ENCODE data around the gene SLC10A6. TPM values are rescaled to one million over a fixed set of nuclear protein-coding genes. Genes with fewer than 3 reads are reported as not detected.

The SLC10A6 gene
- total RNA-seq, 1 donor from 2014 or later = not detected

DNA sequence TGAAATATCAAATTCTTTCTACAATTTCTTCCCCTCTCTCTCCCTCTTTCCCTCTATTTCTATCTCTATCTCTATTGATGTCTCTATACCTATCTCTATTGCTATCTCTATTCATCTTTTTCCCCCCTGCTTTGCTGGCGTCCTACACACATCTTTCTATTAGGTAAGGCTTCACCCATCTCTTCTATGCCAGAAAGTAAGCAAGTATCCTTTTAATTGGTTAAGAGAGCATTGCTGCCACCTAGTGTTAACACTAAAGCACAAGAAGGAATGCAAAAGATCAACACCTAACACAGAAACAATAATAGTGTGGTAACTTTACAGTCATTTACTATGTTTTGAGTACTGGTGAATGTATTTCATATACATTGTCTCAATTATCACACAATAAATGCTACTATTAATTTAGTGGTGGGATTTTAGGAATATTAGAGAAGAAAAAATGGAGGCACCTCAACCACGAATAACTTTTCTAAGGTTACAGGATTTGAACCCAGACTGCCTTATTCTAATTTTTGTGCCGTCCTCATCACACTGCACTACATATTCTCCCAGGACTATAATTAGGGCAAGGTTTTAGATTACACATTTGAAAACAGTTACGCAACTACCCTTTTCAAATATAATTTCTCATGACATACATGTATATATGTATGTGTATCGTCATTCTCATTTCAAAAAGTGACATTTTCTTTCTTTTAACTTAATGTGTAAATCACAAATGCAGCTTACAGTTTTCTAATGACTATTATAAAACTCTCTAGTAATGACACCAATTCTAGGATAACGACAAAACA, 46.7 kb upstream of the SLC10A6 start:
- Histone ChIP-seq H3K4me3 (no peak overlapping the region), H3K4me2 (no peak overlapping the region), H3K27ac (no peak overlapping the region), H3K9ac (no peak overlapping the region), H3K9me3 (ENCODE audit: low read depth) (no peaks in the 10 kb centered on the region), H3F3A (ENCODE audit: low read depth) (peaks cover 24% of the 10 kb centered on the region), H3K36me3 (no peaks in the 10 kb centered on the region), H2AFZ (replicated peaks) (no peak overlapping the region), H3K79me2 (ENCODE audit: low read depth) (no peaks in the 10 kb centered on the region), H4K20me1 (ENCODE audit: low read depth) (no peaks in the 10 kb centered on the region), H3K27me3 (no peaks in the 10 kb centered on the region), H3K4me1 (peaks cover 15% of the 10 kb centered on the region)
- Mint-ChIP-seq H3K27ac (no peak overlapping the region), H3K36me3 (no peaks in the 10 kb centered on the region), H3K27me3 (ENCODE audit: insufficient read depth, low read depth) (peaks cover 5% of the 10 kb centered on the region), H3K4me1 (peaks cover 15% of the 10 kb centered on the region), H3K4me3 (no peak overlapping the region), H3K9me3 (no peaks in the 10 kb centered on the region)
- peak; percentile 84 for DNase-seq (ENCODE audit: low spot score)
- TF ChIP-seq, protein P1, sequence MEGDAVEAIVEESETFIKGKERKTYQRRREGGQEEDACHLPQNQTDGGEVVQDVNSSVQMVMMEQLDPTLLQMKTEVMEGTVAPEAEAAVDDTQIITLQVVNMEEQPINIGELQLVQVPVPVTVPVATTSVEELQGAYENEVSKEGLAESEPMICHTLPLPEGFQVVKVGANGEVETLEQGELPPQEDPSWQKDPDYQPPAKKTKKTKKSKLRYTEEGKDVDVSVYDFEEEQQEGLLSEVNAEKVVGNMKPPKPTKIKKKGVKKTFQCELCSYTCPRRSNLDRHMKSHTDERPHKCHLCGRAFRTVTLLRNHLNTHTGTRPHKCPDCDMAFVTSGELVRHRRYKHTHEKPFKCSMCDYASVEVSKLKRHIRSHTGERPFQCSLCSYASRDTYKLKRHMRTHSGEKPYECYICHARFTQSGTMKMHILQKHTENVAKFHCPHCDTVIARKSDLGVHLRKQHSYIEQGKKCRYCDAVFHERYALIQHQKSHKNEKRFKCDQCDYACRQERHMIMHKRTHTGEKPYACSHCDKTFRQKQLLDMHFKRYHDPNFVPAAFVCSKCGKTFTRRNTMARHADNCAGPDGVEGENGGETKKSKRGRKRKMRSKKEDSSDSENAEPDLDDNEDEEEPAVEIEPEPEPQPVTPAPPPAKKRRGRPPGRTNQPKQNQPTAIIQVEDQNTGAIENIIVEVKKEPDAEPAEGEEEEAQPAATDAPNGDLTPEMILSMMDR (IDR thresholded peaks at IDR 0.05) = peak; percentile 94
- TF ChIP-seq EZH2 (IDR thresholded peaks at IDR 0.05) (no peak), EZH2phosphoT487 (IDR thresholded peaks at IDR 0.05) (no peak)

DNA sequence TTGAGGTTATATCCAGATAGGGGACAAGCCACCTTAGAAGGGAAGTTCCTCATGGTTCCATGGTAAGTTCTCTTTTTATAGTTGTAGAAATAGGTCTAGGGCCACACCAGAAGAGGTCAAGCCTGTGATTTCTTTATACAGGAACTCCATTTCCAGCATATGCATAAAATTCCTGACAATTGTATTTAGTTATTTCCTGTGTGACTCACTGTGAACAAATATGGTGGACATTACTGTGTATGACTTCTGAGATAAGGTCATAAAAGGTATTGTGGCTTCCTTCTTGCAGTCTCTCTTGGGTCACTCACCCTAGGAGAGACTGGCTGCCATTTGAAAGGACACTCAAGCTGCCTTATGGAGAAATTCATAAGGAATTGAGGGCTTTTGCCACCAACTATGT, 45.3 kb upstream of the SLC10A6 start:
- H3K36me3 ChIP-seq = no peaks in the 10 kb centered on the region
- peaks cover 5% of the 10 kb centered on the region for H3K27me3 Mint-ChIP-seq (ENCODE audit: insufficient read depth, low read depth)
- H3K9me3 Mint-ChIP-seq = no peaks in the 10 kb centered on the region

DNA sequence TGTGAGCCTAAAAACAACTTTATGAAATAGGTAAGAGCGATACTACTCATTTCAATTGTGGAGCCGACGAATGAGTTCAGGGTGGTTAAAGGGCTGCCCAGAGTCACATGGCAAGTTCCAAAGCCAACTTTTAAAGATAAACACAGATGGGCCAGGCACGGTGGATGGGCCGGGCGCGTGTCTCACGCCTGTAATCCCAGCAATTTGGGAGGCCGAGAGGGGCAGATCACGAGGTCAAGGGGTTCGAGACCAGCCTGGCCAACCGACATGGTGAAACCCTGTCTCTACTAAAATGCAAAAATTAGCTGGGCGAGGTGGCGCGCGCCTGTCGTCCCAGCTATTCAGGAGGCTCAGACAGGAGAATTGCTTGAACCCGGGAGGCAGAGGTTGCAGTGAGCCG, 44.0 kb upstream of the SLC10A6 start:
- peak overlapping the region; percentile 75 for H3K4me2 ChIP-seq
- Mint-ChIP-seq H3K27ac (peak overlapping the region; percentile 13), H3K9me3 (no peaks in the 10 kb centered on the region), H3K27me3 (ENCODE audit: insufficient read depth, low read depth) (peaks cover 5% of the 10 kb centered on the region), H3K4me1 (peaks cover 18% of the 10 kb centered on the region), H3K36me3 (peaks cover 2% of the 10 kb centered on the region), H3K4me3 (peak overlapping the region; percentile 88)
- H3K27ac ChIP-seq = no peak overlapping the region
- peaks cover 29% of the 10 kb centered on the region for H3F3A ChIP-seq (ENCODE audit: low read depth)
- no peaks in the 10 kb centered on the region for H3K36me3 ChIP-seq
- no peaks in the 10 kb centered on the region for H3K27me3 ChIP-seq
- no peaks in the 10 kb centered on the region for H3K79me2 ChIP-seq (ENCODE audit: low read depth)
- no peaks in the 10 kb centered on the region for H3K9me3 ChIP-seq (ENCODE audit: low read depth)
- no peak for DNase-seq (ENCODE audit: low spot score)
- H4K20me1 ChIP-seq (ENCODE audit: low read depth) = no peaks in the 10 kb centered on the region
- H3K9ac ChIP-seq = no peak overlapping the region
- H3K4me1 ChIP-seq = peaks cover 18% of the 10 kb centered on the region
- peak overlapping the region; percentile 54 for H3K4me3 ChIP-seq
- peak overlapping the region; percentile 91 for H2AFZ ChIP-seq (replicated peaks)
- TF ChIP-seq EZH2phosphoT487 (IDR thresholded peaks at IDR 0.05) = no peak
- no peak for TF ChIP-seq EZH2 (IDR thresholded peaks at IDR 0.05)
- TF ChIP-seq, protein P1 (IDR thresholded peaks at IDR 0.05) = no peak

More for the DNA sequence above, 45.3 kb upstream of the SLC10A6 start:
- Histone ChIP-seq H3K4me1 (peaks cover 18% of the 10 kb centered on the region), H2AFZ (replicated peaks) (no peak overlapping the region), H3F3A (ENCODE audit: low read depth) (peaks cover 29% of the 10 kb centered on the region), H3K4me3 (no peak overlapping the region), H3K9me3 (ENCODE audit: low read depth) (no peaks in the 10 kb centered on the region), H3K27ac (no peak overlapping the region), H3K4me2 (no peak overlapping the region), H3K27me3 (no peaks in the 10 kb centered on the region), H3K9ac (no peak overlapping the region), H3K79me2 (ENCODE audit: low read depth) (no peaks in the 10 kb centered on the region), H4K20me1 (ENCODE audit: low read depth) (no peaks in the 10 kb centered on the region)
- TF ChIP-seq EZH2phosphoT487 (IDR thresholded peaks at IDR 0.05) (no peak), EZH2 (IDR thresholded peaks at IDR 0.05) (no peak)
- TF ChIP-seq, protein P1 (IDR thresholded peaks at IDR 0.05) = no peak
- Mint-ChIP-seq H3K27ac (no peak overlapping the region), H3K36me3 (no peaks in the 10 kb centered on the region), H3K4me3 (no peak overlapping the region), H3K4me1 (peaks cover 18% of the 10 kb centered on the region)
- DNase-seq (ENCODE audit: low spot score) = no peak

Measured in neural progenitor cell (in vitro differentiated cells).